Hematopoietic multipotent progenitor cell treated with erythropoietin and hydrocortisone succinate and interleukin-3 and kit ligand, for 6 days (in vitro differentiated cells): ENCODE data around the gene SRSF9.
"Not testable (repeated sequence)": the region's sequence is repeated elsewhere in the genome, so short reads cannot be mapped to it uniquely, and the experiment has no call there.

ENCODE experiments used
- DNase-seq: peaks from one replicate; pipeline ENCODE4 v3.0.0-alpha.2; 2015

Gene SRSF9, protein sequence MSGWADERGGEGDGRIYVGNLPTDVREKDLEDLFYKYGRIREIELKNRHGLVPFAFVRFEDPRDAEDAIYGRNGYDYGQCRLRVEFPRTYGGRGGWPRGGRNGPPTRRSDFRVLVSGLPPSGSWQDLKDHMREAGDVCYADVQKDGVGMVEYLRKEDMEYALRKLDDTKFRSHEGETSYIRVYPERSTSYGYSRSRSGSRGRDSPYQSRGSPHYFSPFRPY

DNA sequence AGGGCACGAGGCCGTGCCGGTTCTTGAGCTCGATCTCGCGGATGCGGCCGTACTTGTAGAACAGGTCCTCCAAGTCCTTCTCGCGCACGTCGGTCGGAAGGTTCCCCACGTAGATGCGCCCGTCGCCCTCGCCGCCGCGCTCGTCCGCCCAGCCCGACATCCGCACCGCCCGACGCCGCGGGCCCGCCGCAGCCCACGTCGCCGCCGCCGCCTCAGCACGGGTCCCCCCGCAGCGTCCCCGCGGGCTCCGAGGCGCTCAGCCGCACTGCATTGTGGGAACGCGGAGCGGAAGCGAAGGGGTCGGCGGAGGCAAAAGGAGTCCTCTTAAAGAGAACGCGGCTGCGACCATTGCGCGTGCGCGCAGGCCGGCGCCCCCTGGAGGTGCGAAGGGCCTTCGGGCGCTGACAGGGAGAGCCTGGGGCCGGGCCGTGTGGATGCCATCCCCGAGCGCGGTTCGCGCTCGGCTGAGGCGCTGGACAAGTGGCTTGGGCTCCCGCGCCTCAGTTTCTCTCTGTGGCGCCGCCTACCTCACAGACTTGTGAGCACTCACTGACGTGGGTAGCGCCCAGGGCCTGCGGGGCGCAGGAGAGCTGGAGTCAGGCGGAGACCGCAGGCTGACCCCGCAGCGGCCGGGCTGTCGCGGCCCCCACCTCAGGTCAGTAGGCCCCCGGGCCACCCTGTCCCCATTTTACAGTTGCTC, at the start of gene SRSF9:
TSS of gene SRSF9 (minus strand) at position 299 of the 700 bp plus-strand sequence. CDS start at position 160, 139 bp downstream.
- peak; percentile 97 for DNase-seq

DNA sequence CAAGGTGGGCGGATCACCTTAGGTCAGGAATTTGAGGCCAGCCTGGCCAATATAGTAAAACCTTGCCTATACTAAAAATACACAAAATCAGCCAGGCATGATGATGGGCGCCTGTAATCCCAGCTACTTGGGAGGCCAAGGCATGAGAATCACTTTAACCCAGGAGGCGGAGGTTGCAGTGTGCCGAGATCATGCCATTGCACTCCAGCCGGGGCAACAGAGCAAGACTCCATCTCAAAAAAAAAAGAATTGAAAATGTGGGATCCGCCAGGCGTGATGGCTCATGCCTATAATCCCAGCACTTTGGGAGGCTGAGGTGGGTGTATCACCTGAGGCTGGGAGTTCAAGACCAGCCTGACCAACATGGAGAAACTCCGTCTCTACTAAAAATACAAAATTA, 49.8 kb upstream of the SRSF9 start:
- DNase-seq = not testable (repeated sequence)

DNA sequence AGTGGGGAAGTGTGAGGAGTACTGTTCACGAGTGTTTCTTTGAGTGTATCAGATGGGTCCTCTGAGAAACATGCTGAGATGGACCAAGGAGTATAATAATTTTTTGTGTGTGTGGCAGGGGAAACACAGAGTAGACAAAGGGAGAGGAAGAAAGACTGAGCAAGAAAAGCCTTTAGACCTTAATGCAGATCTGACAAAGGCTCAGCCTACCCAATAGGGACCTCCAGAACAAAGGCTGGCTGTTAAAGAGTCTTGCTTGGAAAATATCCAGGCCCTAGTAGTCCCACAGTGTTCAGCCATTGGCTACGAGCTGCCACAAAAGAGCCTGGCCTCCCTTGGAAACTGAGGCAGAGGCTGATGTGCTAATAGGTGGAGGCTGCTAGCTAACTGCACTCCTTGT, 45.9 kb upstream of the SRSF9 start:
- no peak for DNase-seq

DNA sequence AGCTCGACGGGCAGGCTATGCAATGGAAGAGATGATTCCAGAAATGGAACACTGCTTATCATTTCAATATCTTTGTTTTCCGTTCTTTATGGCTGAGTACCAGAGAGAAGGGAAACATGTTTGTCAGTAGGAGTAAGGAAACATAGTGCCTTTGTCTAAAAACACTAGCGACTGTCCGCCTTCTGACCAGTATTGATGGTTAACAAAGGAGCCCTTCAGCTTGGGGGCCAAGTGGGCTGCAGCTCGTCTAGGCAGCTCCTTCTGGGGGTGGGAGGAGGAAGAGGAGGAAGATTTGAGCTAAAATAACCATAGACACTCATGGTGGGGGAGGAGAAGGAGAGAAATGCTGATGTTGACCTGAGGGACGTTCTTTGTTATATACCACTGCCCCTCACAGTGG, 44.5 kb upstream of the SRSF9 start:
- no peak for DNase-seq

DNA sequence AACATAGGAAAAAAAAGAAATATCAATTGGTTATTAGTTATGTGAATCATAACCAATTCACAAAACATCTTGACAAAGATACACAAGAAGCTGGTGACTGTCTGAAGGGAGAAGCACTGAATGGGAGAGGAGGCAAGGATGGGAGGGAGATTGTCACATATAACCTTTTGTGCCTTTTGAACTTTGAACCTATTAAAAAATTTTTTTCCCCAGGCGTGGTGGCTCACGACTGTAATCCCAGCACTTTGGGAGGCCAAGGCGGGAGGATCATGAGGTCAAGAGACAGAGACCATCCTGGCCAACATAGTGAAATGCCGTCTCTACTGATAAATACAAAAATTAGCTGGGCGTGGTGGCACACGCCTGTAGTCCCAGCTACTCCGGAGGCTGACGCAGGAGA, 39.0 kb upstream of the SRSF9 start:
- DNase-seq = no peak

DNA sequence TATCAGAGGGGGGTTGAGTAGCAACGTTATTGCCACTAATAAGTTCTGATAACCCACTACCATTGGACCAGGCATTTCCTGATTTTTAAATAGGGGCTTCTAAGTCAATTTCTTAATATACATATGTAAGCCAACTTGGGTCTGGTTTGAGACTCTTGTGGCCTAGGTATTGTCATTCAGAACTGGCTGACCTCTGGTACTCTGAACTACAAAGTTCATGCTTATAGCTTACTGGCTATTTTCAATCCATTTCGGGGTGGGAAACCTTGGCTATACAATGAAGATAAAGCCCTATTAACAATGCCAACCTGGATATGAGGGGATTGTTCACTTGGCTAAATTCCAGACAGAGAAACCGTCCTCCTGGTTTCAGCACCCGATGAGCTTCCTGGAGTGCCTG, 35.0 kb upstream of the SRSF9 start:
- no peak for DNase-seq

DNA sequence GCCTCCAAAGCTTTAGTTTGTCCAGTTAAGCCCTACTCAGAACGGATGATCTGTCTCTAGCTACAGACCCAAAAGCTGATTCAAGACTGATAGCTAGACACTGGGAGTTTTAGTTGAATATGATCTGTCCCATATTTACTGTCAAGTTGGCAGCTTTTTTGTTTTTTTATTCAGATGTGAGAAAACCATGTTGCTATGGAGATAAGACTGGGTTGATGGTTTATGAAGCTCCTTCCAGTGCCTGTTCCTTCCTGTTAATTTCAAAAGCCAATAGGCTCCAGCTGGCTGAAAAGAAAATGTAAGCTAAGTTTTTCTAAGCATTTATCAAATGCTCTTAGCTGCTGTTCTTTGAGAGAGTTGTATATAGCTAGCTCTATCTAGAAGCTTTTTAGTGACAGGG, 31.0 kb upstream of the SRSF9 start:
- no peak for DNase-seq

DNA sequence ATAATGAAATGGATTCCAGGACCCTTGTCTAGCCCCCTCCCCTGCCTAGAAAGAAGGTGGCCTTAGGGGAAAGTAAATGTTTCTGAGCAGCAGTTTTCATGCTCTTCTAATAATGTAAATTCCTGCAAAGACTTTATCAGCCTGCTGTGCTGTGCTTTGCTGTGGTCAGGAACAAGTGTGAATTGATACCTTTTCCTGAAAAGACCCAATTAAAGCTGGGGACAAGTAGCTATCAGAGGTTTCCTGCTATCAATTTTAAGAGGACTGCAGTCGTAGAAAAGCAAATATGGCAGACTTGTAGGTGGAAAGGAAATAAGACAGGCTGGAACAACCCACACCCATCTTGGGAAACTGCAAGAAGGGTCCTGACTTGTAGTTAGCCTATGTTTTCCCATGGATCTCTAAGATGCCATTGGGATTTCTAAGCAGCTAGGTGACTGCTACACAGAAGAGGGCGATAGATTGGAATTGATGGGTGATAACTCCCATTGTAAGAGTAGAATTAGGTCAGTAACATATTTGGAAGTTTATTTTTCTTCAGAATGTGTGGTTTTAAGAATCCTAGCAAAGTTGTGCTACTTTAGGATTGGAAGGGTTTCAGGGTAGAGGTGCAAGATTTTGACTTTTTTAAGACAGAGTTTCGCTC, 29.4 kb upstream of the SRSF9 start:
- no peak for DNase-seq

DNA sequence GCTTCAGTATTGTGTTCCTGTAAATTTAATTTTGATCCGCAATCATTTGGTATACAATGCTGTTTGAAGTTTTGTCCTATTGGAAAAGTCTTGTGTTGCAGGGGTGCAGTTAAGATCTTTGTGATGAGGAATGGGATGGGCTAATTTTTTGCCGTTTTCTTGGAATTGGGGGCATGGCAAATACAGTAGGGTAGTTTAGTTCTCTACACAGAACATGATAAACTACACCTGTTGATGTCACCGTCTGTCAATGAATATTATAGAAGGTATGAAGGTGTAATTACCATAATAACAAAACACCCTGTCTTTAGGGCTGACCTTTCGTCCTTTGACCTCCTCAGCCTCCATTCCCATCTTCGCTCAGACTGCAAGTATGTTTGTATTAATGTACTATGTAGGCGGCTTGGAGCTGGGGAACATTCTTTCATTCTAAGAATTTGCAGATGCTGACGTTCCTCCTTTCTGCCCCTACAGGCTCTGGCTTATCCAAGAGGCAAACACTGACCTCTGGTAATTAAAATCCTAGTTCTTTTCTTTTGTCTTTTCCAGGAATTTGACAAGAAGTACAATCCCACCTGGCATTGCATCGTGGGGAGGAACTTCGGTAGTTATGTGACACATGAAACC, 28.1 kb upstream of the SRSF9 start:
- DNase-seq = no peak

DNA sequence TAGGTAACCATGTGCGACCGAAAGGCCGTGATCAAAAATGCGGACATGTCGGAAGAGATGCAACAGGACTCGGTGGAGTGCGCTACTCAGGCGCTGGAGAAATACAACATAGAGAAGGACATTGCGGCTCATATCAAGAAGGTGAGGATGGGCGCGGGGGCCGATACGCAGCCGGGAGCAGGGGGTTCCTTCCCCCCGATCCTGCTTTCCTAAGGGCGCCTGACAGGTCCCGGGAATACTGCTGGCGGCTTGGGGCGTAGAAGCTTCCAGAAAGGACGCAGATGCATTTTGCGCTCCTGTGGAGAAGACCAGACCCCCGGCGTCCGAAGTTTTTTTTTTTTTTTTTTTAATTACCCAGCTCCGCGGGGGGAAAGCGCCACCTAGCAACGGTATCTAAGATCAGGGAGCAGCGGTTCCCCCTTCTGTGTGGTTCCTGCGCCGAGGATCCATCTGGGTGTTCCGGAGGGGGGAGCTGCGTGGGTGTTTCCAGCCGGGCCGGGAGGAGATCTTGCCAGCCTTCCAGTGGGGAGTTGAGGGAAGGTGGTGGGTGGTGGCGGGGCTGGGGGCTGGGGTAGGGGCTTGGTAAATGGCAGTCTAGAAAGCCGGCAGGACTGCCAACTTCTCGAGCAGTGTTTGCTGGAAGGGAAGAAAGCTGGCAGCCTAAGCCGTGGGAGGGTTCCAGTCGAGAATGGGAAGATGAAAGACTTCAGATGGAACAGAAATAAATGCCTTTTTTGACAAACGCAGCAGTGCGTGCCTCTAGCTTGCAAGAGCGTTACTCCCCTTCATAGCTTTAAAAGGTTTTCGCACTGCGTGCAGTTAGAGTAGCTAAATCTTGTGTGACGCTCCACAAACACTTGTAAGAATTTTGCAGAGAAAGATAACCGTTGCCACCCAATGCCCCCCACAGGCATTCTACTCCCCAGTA, 27.1 kb upstream of the SRSF9 start:
- peak; percentile 83 for DNase-seq

DNA sequence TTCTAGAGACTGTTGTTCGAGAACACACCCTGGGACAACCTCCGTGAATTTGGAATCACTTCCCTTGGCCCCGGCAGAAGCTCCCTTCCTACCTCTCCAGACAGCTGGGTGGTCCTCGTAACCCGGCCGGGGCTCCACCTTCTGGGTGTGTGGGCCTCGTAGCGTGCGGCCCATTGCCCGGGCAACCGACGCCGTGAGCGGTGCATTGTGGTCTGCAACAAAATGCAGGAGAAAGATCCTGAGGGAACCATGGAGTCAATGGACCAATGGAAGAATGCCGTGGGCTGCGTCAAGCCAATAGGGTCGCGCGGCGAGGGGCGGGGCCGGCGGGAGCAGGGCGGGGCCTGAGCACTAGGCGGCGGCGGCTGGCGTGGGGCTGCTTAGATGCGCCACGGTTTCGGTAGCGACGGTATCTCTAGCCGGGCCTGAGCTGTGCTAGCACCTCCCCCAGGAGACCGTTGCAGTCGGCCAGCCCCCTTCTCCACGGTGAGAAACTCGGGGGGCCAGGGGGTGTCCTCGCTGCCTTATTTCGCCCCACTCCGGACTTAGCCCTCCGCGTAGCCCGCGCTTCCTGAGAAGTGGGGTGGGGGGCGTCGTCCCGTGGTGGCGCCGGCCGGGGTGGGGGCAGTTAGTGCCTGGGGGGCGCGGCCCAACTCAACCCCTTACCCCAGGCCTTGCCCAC, 26.3 kb upstream of the SRSF9 start, which contains the start of gene DYNLL1:
TSS of gene DYNLL1 (plus strand) at position 383 of the 682 bp plus-strand sequence. CDS start 309 bp downstream, outside the sequence.
- peak; percentile 99 for DNase-seq

DNA sequence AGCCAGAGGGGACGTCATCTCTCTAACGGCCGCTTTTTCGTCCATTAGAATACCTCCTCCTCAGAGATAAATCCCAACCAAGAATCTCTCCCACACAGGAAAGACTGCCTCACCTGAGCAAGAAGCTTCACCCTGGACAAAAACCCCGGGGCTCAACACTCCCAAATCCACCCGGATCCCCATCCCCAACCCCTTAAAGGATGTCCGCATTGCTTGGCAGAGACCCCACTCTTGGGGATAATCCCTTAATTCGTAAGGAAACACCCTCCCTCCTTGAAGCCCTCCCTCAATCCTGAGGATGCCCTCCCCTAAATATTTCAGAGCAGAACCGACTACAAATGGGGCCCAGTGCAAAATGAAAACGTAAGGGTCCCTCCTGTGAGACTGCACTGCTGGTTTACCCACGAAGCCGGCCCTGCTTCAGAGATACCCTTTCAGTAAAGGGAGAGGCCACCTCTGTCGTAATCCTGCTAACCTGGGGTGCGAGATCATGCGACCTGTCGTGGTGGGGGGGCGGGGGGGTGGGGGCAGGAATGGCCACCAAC, 25.7 kb upstream of the SRSF9 start:
- no peak for DNase-seq

DNA sequence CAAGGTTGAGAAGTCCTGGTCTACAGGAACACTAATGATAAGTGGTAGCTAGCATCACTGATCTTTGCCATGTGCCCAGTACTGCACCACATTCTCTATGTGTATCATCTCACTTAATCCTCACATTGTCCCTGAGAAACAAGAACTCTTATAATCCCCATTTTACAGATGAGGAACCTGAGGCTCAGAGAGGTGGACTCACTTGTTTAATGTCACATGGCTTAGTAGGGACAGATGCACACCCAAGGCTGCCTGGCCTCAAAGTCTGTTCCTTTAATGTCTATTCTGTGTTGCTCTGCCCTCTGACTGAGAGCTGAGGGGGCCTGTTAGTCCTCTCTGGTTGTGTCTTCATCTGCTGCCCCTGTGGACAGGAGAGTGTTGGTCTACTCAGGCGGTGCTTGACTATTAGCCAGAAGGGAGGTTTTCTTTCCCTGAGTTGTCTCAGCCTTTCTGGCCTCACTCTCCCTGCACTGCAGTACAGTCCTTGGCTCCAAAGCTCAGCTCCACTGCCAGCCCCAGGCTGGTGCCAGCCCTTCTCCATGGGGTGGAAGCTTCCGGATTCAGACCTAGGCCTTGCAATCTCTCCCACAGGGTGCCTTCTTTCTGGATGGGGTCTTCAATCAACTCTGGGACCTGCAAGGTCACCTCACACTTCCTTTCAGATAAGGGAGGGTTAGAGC, 21.4 kb upstream of the SRSF9 start:
- DNase-seq = no peak

DNA sequence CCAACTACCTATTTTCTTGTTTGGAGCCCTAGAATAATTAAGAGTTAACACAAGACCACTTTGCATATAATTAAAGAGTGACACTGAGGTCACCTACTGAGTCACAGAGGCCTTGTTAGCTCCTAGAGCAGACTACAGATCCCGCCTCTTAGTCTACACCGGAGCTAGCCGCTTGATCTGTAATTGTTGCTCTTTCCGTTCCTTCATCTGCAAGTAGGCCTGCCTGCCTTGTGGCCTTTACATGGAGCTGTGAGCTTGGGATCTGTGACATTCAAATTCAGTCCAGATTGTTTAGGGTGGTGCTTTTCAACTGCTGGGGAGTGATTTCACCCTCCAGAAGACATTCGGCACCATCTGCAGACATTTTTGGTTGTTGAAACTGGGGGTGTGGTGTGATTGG, 20.8 kb upstream of the SRSF9 start:
- no peak for DNase-seq

DNA sequence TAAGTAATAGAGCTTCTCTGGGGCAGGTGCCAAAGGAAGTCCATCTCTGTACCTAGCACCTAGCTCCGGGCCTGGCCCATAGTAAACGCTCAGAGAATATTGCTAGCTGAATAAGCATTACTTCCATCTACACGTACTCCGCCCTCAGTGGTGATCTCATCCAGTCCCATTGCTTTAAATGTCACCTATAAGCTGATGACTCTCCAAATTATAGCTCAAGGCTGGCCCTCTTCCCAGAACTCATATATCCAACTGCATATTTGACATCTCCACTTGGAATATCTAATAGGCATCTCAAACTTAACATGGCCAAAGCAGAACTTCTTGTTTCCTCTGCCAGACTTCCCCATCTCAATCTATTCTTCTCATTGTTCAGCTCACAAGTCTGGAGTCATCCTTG, 19.5 kb upstream of the SRSF9 start:
- peak; percentile 1 for DNase-seq

DNA sequence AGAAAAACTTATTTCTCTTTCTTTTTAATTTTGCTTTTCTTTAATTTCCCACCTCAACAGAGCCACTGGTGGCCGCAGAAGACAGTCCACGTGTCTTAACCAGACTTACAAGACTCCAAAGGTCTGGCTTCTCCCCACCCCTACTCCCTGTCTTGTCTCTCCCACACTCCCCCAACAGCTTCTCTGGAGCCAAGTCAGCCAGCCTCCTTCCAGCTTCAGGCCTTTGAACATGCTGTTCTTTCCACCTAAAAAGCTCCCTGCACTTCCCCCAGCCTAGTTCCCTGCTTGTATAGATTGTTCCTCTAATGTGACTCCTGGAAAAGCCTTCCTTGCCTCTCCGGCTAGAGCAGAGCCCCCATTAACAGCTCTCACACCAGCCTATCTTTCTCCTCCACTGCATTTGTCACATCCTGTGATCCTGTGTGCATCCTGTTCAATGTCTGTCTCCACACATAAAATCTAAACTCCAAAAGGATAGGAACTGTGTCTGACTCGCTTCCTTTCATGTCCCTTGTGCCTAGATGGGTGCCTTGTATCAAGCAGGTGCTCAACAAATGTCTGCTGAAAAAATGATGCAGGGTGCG, 18.6 kb upstream of the SRSF9 start:
- DNase-seq = no peak

DNA sequence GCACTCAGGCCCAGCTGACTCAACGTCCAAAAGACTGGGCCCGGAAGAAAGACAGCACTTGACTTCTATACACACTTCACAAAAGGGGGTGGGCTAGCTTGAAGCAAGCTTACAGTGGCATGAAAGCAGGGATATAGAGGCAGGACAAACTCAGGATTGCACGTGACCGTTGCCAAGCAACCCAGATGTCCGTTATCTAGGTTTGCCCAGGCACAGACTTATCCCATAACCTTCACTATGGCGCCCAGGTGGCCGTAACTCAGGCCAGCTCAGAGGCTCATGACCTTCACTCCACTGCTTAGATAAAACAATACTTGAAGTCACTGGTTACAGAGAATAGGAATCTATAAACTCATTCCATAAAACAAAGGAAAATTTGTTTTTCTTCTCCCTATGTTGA, 18.0 kb upstream of the SRSF9 start:
- DNase-seq = peak; percentile 72

DNA sequence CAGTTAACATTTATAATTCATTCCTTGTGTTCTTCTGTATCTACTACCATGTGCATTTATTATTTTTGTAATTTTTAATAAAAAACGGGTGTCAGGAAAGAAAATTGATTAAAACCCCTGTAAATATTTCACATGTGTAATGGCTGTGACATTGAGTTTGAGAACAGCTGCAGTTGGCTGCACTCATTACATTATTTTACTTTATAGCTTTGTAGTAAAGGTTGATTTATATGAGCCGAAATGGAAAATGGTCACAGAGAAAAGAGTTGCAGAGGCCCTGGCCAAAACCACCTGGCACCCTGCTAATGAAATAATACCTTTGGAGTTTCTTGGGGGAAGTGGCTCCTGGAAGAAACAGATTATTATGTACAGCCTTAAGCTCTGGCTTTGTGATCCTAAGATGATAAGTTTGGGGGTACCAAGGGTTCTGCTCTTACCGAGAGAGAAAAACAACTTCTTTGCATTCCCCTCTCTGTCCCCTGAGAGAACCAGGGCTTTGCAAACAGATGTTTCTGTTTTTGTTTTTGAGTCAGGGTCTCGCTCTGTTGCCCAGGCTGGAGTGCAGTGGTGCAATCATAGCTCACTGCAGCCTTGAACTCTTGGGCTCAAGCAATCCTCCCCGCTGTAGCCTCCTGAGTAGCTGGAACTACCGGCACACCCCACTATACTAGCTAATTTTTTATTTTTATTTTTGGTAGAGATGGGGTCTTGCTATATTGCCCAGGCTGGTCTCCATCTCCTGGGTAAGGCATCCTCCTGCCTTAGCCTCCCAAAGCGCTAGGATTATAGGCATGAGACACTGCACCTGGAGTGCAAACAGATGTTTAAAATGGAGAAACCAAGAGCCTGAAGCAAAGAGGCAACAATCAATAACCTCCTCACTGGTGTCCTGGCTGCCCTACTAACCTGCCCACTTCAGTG, 16.7 kb upstream of the SRSF9 start:
- DNase-seq = no peak

DNA sequence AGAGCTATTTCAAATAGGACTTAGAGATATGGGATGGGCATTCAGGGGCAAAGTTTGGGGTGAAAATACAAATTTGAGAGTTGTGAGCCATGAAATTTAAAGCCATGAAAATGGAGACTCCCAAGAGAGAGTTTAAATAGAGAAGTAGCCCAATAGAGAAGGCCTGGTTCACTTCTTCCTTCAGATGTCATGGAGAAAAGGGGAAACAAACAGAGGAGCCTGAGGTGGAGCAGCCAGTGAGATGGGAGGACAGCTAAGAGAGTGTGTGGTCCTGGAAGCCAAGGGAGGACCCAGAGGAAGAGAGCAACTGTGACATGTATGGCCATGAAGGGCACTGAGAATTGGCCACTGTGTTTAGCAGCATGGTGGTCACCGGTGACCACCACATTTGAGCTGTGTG, 14.1 kb upstream of the SRSF9 start:
- DNase-seq = no peak
